MM.1S (cell line): ENCODE data around the gene TPRG1.

Experiments
- EZH2 ChIP-seq: fragments of 300-600 bp; sonication (generic); optimal IDR thresholded peaks from 2 replicates; pipeline ENCODE3; 2017; ENCODE audit warnings: low read depth, mild to moderate bottlenecking, antibody characterized with exemption, low read length, mixed read lengths
- EZH2phosphoT487 ChIP-seq: fragments of 300-600 bp; sonication (generic); IDR thresholded peaks from 2 replicates; pipeline ENCODE4 v1.6.1; 2018; ENCODE audit warnings: antibody characterized with exemption, low read length
- TF ChIP-seq, protein P1 (sequence below): fragments of 300-600 bp; sonication (generic); IDR thresholded peaks from 2 replicates; pipeline ENCODE4 v1.5.1; 2016; ENCODE audit warnings: antibody characterized with exemption, low read length, mixed read lengths

DNA sequence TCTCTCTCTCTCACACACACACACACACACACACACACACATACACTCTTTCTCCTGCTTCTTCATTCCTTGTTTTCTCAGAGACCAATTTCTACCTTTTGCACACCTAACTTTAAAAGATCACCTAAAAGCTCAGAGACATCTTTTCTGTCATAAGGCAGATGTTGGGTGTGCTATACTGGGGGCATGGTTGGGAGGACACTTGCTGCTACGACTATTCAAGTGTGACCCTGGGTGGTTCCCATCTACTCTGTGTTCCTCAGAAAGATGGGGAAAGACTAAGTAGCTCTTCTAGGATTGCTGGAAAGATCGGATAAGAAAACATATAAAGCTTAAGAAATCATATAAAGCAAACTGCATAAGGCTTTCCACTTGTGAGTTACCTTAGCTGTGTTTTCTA is 33.2 kb downstream of the TPRG1 start:
- TF ChIP-seq, protein P1, sequence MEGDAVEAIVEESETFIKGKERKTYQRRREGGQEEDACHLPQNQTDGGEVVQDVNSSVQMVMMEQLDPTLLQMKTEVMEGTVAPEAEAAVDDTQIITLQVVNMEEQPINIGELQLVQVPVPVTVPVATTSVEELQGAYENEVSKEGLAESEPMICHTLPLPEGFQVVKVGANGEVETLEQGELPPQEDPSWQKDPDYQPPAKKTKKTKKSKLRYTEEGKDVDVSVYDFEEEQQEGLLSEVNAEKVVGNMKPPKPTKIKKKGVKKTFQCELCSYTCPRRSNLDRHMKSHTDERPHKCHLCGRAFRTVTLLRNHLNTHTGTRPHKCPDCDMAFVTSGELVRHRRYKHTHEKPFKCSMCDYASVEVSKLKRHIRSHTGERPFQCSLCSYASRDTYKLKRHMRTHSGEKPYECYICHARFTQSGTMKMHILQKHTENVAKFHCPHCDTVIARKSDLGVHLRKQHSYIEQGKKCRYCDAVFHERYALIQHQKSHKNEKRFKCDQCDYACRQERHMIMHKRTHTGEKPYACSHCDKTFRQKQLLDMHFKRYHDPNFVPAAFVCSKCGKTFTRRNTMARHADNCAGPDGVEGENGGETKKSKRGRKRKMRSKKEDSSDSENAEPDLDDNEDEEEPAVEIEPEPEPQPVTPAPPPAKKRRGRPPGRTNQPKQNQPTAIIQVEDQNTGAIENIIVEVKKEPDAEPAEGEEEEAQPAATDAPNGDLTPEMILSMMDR, result no peak
- TF ChIP-seq EZH2, result no peak
- no peak for TF ChIP-seq EZH2phosphoT487
